Pancreas (tissue), 10 donors: ENCODE measurements around the gene MPP3. TPM values are rescaled to one million over a fixed set of nuclear protein-coding genes. Genes with fewer than 3 reads are reported as not detected.

Experiments
- ATAC-seq, 4 donors: fragments of 200-7000 bp; cut with Tn5 transposase; one replicate each; pipeline versions ENCODE4 v1.8.0 to v1.9.1; 2020; ENCODE audit warnings: mild to moderate bottlenecking in 4 of 4, moderate library complexity in 4 of 4
- DNase-seq, 6 donors: peaks; one replicate each; pipeline ENCODE4 v3.0.0-alpha.2; 2020
- FAIRE-seq: peaks from 2 replicates; lab custom pipeline; 2012; peaks lifted over from hg19 to GRCh38; lab: Jason Lieb, UNC
- H3K27ac ChIP-seq, 4 donors: fragments of 200-600 bp; sonication (generic); 1 replicate in 3 of 4; 2 replicates in 1 of 4; pipeline versions ENCODE4 v1.5.0 to v1.8.0; 2020
- H3K27me3 ChIP-seq, 4 donors: fragments of 200-600 bp; one replicate each; pipeline ENCODE4 v1.8.0; 2021
- H3K36me3 ChIP-seq, 3 donors: fragments of 200-600 bp; sonication (generic) in 1 of 3; one replicate each; pipeline versions ENCODE4 v1.5.0 to v1.8.0; 2020 to 2021
- H3K4me1 ChIP-seq, 3 donors: fragments of 200-600 bp; one replicate each; pipeline ENCODE4 v1.8.0; 2021
- H3K4me3 ChIP-seq, 4 donors: fragments of 200-600 bp; sonication (generic) in 2 of 4; one replicate each; pipeline versions ENCODE4 v1.5.0 to v1.8.0; 2020 to 2021
- H3K9me3 ChIP-seq, 4 donors: fragments of 200-600 bp; one replicate each; pipeline ENCODE4 v1.8.0; 2021
- CTCF ChIP-seq, 4 donors: fragments of 200-600 bp; sonication (generic) in 3 of 4; IDR thresholded peaks; one replicate each; pipeline versions ENCODE4 v1.5.0 to v1.8.0; 2021; ENCODE audit warnings: antibody characterized with exemption in 4 of 4
- WGBS, 2 donors: extraction: QIAGEN DNeasy Blood & Tissue Kit; methylation state at CpG; one replicate each; pipeline ENCODE4 v1.1.7; 2013; 5-methylcytosine and 5-hydroxymethylcytosine counted together
- intact Hi-C, 3 donors: fragments of 100-400 bp; cut with DNase I; formaldehyde crosslinking; loops; one replicate each; pipeline versions ENCODE4 v1.11.1 to v1.14.2; 2022
- polyA plus RNA-seq, 2 donors: library from polyadenylated mRNA; stranded (reverse); fragments of 200-250 nt; gene quantifications; one replicate each; pipeline ENCODE4 v1.2.3, GENCODE V29; 2013
- total RNA-seq, 6 donors: library from RNA; stranded (reverse); fragmentation: NEBNext Ultra II Directional in 4 of 6; extraction: Animal tissue kit (Norgen Biotek cat#: 25700) in 4 of 6; gene quantifications; one replicate each; pipeline versions ENCODE4 v1.2.1 to v1.2.4, GENCODE V29; 2021 to 2023
- donor health status: healthy with polysubstance abuse.
- donor health status: DM: no; HTN: no; CAD: no; lungs with moderate emphysema.
- donor health status: DM: no; HTN: no; CAD: no.
- donor health status: control.
- donor health status: control.
- donor health status: Bipolar disorder and iron deficiency.
- donor health status: DM: yes; HTN: yes; CAD: no.
- donor health status: DM: no; HTN: no; CAD: no.
- donor health status: DM: no; HTN: no; CAD: no.
- donor health status: DM: yes; HTN: yes; CAD: no.

Gene MPP3
- total and polyA plus RNA-seq, 8 donors: 3.4 to 42.5 (median 6.1) TPM

GRCh38 chr17:43816336-43817320, 16.3 kb downstream of the MPP3 start:
- ATAC-seq: no peak
- no peaks in the 10 kb centered on the region for H3K27me3 ChIP-seq
- intact Hi-C loops: no loop called here
- peaks cover 0 to 8% (median 0%) of the 10 kb centered on the region in 3 donors for H3K36me3 ChIP-seq
- H3K4me3 ChIP-seq: no peak overlapping the region
- no peak overlapping the region for H3K27ac ChIP-seq
- WGBS, 2 donors: 88 to 91% methylated on average over 23 to 24 of the region's 24 CpGs
- no peak for DNase-seq
- no peak for FAIRE-seq
- no peak for TF ChIP-seq CTCF (IDR thresholded peaks at IDR 0.05)
- H3K4me1 ChIP-seq: no peaks in the 10 kb centered on the region
- no peaks in the 10 kb centered on the region for H3K9me3 ChIP-seq

- intact Hi-C loops: no loop called here
- H3K27me3 ChIP-seq: no peaks in the 10 kb centered on the region
- ATAC-seq (no peak), FAIRE-seq (no peak), DNase-seq (no peak)
- no peak overlapping the region for H3K27ac ChIP-seq
- H3K4me3 ChIP-seq: no peak overlapping the region
- H3K4me1 ChIP-seq: no peaks in the 10 kb centered on the region
- no peaks in the 10 kb centered on the region for H3K9me3 ChIP-seq
- TF ChIP-seq CTCF (IDR thresholded peaks at IDR 0.05): no peak
- 39 to 45% methylated on average over 1 of the region's 1 CpG for WGBS, 2 donors
- peaks cover 0 to 8% (median 0%) of the 10 kb centered on the region in 3 donors for H3K36me3 ChIP-seq
Measured at GRCh38 chr17:43814714-43815113, 18.2 kb downstream of the MPP3 start.

GRCh38 chr17:43814026-43814425, 18.9 kb downstream of the MPP3 start:
- FAIRE-seq: no peak
- H3K4me1 ChIP-seq: no peaks in the 10 kb centered on the region
- no peaks in the 10 kb centered on the region for H3K9me3 ChIP-seq
- DNase-seq: no peak
- H3K27me3 ChIP-seq: no peaks in the 10 kb centered on the region
- ATAC-seq: no peak
- intact Hi-C loops: no loop called here
- WGBS, 2 donors: 76 to 82% methylated on average over 12 of the region's 12 CpGs
- no peak overlapping the region for H3K4me3 ChIP-seq
- peaks cover 0 to 10% (median 0%) of the 10 kb centered on the region in 3 donors for H3K36me3 ChIP-seq
- H3K27ac ChIP-seq: no peak overlapping the region
- no peak for TF ChIP-seq CTCF (IDR thresholded peaks at IDR 0.05)

GRCh38 chr17:43813386-43813785, 19.6 kb downstream of the MPP3 start:
- peaks cover 0 to 8% (median 0%) of the 10 kb centered on the region in 3 donors for H3K36me3 ChIP-seq
- no peak for TF ChIP-seq CTCF (IDR thresholded peaks at IDR 0.05)
- H3K27ac ChIP-seq: no peak overlapping the region
- 73 to 80% methylated on average over 3 of the region's 3 CpGs for WGBS, 2 donors
- ATAC-seq (no peak), DNase-seq (no peak), FAIRE-seq (no peak)
- H3K4me3 ChIP-seq: no peak overlapping the region
- no peaks in the 10 kb centered on the region for H3K27me3 ChIP-seq
- intact Hi-C loops: no loop called here
- no peaks in the 10 kb centered on the region for H3K9me3 ChIP-seq
- H3K4me1 ChIP-seq: no peaks in the 10 kb centered on the region
